H1 (cell line): Measurements from ENCODE around the gene ARID1B. TPM values are rescaled to one million over a fixed set of nuclear protein-coding genes. Genes with fewer than 3 reads are reported as not detected.

Experiments used
- ATF2 ChIP-seq: IDR thresholded peaks from 2 replicates; pipeline ENCODE4 v1.6.1; 2012; ENCODE audit warnings: low read length, inconsistent platforms
- BRCA1 ChIP-seq: IDR thresholded peaks from 2 replicates; pipeline ENCODE4 v1.6.1; 2012; ENCODE audit warnings: low read depth, low read length, improper control_type of control experiment
- EGR1 ChIP-seq: IDR thresholded peaks from 2 replicates; pipeline ENCODE4 v1.6.1; 2011; ENCODE audit warnings: low read depth, low read length, borderline replicate concordance
- EP300 ChIP-seq, 2 experiments: IDR thresholded peaks; 1 replicate in 1 of 2; 2 replicates in 1 of 2; pipeline ENCODE4 v1.6.1; 2011 to 2012; ENCODE audit warnings: low read depth in 2 of 2, low read length in 2 of 2, mild to moderate bottlenecking in 2 of 2, borderline replicate concordance in 1 of 2, inconsistent platforms in 1 of 2, moderate library complexity in 1 of 2
- RAD21 ChIP-seq, 2 experiments: IDR thresholded peaks in 1 of 2; conservative IDR thresholded peaks in 1 of 2; 2 replicates each; pipeline ENCODE4 v1.6.1; 2011; ENCODE audit warnings: low read depth in 2 of 2, low read length in 2 of 2, improper control_type of control experiment in 1 of 2, inconsistent platforms in 1 of 2, mild to moderate bottlenecking in 1 of 2, moderate library complexity in 1 of 2
- SIN3A ChIP-seq, 2 experiments: IDR thresholded peaks in 1 of 2; conservative IDR thresholded peaks in 1 of 2; 2 replicates each; pipeline ENCODE4 v1.6.1; 2011 to 2012; ENCODE audit warnings: low read length in 2 of 2, improper control_type of control experiment in 1 of 2, low read depth in 1 of 2, mild to moderate bottlenecking in 1 of 2
- SUZ12 ChIP-seq: fragments of 200-600 bp; sonication (generic); IDR thresholded peaks from 2 replicates; pipeline ENCODE4 v1.6.1; 2012; ENCODE audit warnings: mild to moderate bottlenecking, inconsistent platforms, low read length, moderate library complexity, mixed read lengths
- TCF12 ChIP-seq: IDR thresholded peaks from 2 replicates; pipeline ENCODE4 v1.6.1; 2011; ENCODE audit warnings: low read depth, mild to moderate bottlenecking, low read length
- polyA plus RNA-seq, 7 experiments: library from polyadenylated mRNA; depleted of rRNA in 3 of 7; stranded (reverse) in 5 of 7; unstranded in 2 of 7; fragments of >200 nt in 5 of 7; fragments of 200-250 nt in 2 of 7; gene quantifications; 1 replicate in 5 of 7; 2 replicates in 1 of 7; 4 replicates in 1 of 7; pipeline versions ENCODE4 v1.2.1 to v1.2.3, GENCODE V29; 2011 to 2013; ENCODE audit warnings: missing spikeins in 2 of 7, mixed read lengths in 2 of 7
- total RNA-seq: library from RNA; stranded (reverse); fragmentation: NEBNext Ultra II Directional; extraction: Animal tissue kit (Norgen Biotek cat#: 25700); gene quantifications from 2 replicates; pipeline ENCODE4 v1.2.1, GENCODE V29; 2021
- TF ChIP-seq, protein P1 (sequence below): fragments of 300-600 bp; sonication (generic); IDR thresholded peaks from 2 replicates; pipeline ENCODE4 v1.7.1; 2012; ENCODE audit warnings: low read length, moderate library complexity, mild to moderate bottlenecking, inconsistent platforms; ENCODE audit not compliant: insufficient replicate concordance

Gene ARID1B
- total and polyA plus RNA-seq, 2 of the 8 experiments (the other 6 are each of a cell fraction or from before 2014, with no cell fraction given), result 24.3 to 70.3 TPM

GRCh38 chr6:157185171-157185570 is 408.0 kb downstream of the ARID1B start (continued):
- TF ChIP-seq, protein P1, sequence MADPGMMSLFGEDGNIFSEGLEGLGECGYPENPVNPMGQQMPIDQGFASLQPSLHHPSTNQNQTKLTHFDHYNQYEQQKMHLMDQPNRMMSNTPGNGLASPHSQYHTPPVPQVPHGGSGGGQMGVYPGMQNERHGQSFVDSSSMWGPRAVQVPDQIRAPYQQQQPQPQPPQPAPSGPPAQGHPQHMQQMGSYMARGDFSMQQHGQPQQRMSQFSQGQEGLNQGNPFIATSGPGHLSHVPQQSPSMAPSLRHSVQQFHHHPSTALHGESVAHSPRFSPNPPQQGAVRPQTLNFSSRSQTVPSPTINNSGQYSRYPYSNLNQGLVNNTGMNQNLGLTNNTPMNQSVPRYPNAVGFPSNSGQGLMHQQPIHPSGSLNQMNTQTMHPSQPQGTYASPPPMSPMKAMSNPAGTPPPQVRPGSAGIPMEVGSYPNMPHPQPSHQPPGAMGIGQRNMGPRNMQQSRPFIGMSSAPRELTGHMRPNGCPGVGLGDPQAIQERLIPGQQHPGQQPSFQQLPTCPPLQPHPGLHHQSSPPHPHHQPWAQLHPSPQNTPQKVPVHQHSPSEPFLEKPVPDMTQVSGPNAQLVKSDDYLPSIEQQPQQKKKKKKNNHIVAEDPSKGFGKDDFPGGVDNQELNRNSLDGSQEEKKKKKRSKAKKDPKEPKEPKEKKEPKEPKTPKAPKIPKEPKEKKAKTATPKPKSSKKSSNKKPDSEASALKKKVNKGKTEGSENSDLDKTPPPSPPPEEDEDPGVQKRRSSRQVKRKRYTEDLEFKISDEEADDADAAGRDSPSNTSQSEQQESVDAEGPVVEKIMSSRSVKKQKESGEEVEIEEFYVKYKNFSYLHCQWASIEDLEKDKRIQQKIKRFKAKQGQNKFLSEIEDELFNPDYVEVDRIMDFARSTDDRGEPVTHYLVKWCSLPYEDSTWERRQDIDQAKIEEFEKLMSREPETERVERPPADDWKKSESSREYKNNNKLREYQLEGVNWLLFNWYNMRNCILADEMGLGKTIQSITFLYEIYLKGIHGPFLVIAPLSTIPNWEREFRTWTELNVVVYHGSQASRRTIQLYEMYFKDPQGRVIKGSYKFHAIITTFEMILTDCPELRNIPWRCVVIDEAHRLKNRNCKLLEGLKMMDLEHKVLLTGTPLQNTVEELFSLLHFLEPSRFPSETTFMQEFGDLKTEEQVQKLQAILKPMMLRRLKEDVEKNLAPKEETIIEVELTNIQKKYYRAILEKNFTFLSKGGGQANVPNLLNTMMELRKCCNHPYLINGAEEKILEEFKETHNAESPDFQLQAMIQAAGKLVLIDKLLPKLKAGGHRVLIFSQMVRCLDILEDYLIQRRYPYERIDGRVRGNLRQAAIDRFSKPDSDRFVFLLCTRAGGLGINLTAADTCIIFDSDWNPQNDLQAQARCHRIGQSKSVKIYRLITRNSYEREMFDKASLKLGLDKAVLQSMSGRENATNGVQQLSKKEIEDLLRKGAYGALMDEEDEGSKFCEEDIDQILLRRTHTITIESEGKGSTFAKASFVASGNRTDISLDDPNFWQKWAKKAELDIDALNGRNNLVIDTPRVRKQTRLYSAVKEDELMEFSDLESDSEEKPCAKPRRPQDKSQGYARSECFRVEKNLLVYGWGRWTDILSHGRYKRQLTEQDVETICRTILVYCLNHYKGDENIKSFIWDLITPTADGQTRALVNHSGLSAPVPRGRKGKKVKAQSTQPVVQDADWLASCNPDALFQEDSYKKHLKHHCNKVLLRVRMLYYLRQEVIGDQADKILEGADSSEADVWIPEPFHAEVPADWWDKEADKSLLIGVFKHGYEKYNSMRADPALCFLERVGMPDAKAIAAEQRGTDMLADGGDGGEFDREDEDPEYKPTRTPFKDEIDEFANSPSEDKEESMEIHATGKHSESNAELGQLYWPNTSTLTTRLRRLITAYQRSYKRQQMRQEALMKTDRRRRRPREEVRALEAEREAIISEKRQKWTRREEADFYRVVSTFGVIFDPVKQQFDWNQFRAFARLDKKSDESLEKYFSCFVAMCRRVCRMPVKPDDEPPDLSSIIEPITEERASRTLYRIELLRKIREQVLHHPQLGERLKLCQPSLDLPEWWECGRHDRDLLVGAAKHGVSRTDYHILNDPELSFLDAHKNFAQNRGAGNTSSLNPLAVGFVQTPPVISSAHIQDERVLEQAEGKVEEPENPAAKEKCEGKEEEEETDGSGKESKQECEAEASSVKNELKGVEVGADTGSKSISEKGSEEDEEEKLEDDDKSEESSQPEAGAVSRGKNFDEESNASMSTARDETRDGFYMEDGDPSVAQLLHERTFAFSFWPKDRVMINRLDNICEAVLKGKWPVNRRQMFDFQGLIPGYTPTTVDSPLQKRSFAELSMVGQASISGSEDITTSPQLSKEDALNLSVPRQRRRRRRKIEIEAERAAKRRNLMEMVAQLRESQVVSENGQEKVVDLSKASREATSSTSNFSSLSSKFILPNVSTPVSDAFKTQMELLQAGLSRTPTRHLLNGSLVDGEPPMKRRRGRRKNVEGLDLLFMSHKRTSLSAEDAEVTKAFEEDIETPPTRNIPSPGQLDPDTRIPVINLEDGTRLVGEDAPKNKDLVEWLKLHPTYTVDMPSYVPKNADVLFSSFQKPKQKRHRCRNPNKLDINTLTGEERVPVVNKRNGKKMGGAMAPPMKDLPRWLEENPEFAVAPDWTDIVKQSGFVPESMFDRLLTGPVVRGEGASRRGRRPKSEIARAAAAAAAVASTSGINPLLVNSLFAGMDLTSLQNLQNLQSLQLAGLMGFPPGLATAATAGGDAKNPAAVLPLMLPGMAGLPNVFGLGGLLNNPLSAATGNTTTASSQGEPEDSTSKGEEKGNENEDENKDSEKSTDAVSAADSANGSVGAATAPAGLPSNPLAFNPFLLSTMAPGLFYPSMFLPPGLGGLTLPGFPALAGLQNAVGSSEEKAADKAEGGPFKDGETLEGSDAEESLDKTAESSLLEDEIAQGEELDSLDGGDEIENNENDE, result no peak
- TF ChIP-seq TCF12 (no peak), SIN3A (conservative IDR thresholded peaks at IDR 0.05 in 1 of 2, IDR thresholded peaks at IDR 0.05 in 1 of 2; ENCODE audit: low read depth in 1 of 2, low read length in 2 of 2) (no peak), ATF2 (no peak), EGR1 (no peak), RAD21 (IDR thresholded peaks at IDR 0.05 in 1 of 2, conservative IDR thresholded peaks at IDR 0.05 in 1 of 2; ENCODE audit: low read depth in 2 of 2, low read length in 2 of 2) (no peak), SUZ12 (no peak), EP300 (IDR thresholded peaks at IDR 0.05; ENCODE audit: borderline replicate concordance in 1 of 2, low read depth in 2 of 2, low read length in 2 of 2) (no peak), BRCA1 (no peak)
